Measurements from ENCODE around the gene DYNC1LI1.

- TF ChIP-seq, protein P1, sequence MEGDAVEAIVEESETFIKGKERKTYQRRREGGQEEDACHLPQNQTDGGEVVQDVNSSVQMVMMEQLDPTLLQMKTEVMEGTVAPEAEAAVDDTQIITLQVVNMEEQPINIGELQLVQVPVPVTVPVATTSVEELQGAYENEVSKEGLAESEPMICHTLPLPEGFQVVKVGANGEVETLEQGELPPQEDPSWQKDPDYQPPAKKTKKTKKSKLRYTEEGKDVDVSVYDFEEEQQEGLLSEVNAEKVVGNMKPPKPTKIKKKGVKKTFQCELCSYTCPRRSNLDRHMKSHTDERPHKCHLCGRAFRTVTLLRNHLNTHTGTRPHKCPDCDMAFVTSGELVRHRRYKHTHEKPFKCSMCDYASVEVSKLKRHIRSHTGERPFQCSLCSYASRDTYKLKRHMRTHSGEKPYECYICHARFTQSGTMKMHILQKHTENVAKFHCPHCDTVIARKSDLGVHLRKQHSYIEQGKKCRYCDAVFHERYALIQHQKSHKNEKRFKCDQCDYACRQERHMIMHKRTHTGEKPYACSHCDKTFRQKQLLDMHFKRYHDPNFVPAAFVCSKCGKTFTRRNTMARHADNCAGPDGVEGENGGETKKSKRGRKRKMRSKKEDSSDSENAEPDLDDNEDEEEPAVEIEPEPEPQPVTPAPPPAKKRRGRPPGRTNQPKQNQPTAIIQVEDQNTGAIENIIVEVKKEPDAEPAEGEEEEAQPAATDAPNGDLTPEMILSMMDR (IDR thresholded peaks at IDR 0.05; ENCODE audit: poor library complexity) = no peak
- TF ChIP-seq EZH2phosphoT487 (IDR thresholded peaks at IDR 0.05; ENCODE audit: low read depth, severe bottlenecking, unreplicated experiment) = no peak
Observed at GRCh38 chr3:32593903-32594525, 23.4 kb upstream of the DYNC1LI1 start.

All from hepatocyte (in vitro differentiated cells).